HepG2 (cell line): ENCODE results near the gene AGER. TPM values are rescaled to one million over a fixed set of nuclear protein-coding genes. Genes with fewer than 3 reads are reported as not detected.
A peak's percentile ranks its signal among the peaks of the same experiment; 100 is the strongest.

Experiments used
- HDAC1 ChIP-seq: sonication (generic); formaldehyde crosslinking; IDR thresholded peaks from 2 replicates; pipeline ENCODE4 v1.5.1; 2020; ENCODE audit warnings: mild to moderate bottlenecking, missing genetic modification reagents
- HMGA1 ChIP-seq: sonication (generic); formaldehyde crosslinking; conservative IDR thresholded peaks from 2 replicates; pipeline ENCODE4 v1.4.0; 2020; ENCODE audit warnings: missing genetic modification reagents
- RNF2 ChIP-seq: fragments of 450-650 bp; conservative IDR thresholded peaks from 2 replicates; pipeline ENCODE4 v1.6.1; 2016; ENCODE audit warnings: low read depth
- TAF1 ChIP-seq: sonication (generic); formaldehyde crosslinking; IDR thresholded peaks from 2 replicates; pipeline ENCODE4 v1.4.0; 2020; ENCODE audit warnings: missing genetic modification reagents
- TARDBP ChIP-seq: sonication (generic); formaldehyde crosslinking; IDR thresholded peaks from 2 replicates; pipeline ENCODE4 v1.8.0; 2022; ENCODE audit warnings: mild to moderate bottlenecking, missing genetic modification reagents
- TFDP1 ChIP-seq: IDR thresholded peaks from 2 replicates; pipeline ENCODE4 v1.6.1; 2016; ENCODE audit warnings: missing compliant biosample characterization, missing genetic modification reagents, borderline replicate concordance
- ZC3H13 ChIP-seq: sonication (generic); formaldehyde crosslinking; IDR thresholded peaks from 2 replicates; pipeline ENCODE4 v1.8.1; 2023; ENCODE audit warnings: mild to moderate bottlenecking, missing genetic modification reagents, moderate library complexity
- ZNF143 ChIP-seq: sonication (generic); formaldehyde crosslinking; IDR thresholded peaks from 2 replicates; pipeline ENCODE4 v1.4.0; 2020; ENCODE audit warnings: missing genetic modification reagents
- ZNF431 ChIP-seq: sonication (generic); formaldehyde crosslinking; IDR thresholded peaks from 2 replicates; pipeline ENCODE4 v1.9.0; 2022; ENCODE audit warnings: missing genetic modification reagents, low read depth, mild to moderate bottlenecking, borderline replicate concordance
- ZNF605 ChIP-seq: sonication (generic); formaldehyde crosslinking; IDR thresholded peaks from 2 replicates; pipeline ENCODE4 v1.8.0; 2022; ENCODE audit warnings: mild to moderate bottlenecking, missing genetic modification reagents
- ZNF639 ChIP-seq: conservative IDR thresholded peaks from 2 replicates; pipeline ENCODE4 v1.6.1; 2018; ENCODE audit warnings: missing genetic modification reagents
- ZNF691 ChIP-seq: sonication (generic); formaldehyde crosslinking; IDR thresholded peaks from 2 replicates; pipeline ENCODE4 v1.4.0; 2020; ENCODE audit warnings: missing genetic modification reagents, low read depth, mild to moderate bottlenecking, borderline replicate concordance
- ZNF747 ChIP-seq: sonication (generic); formaldehyde crosslinking; IDR thresholded peaks from 2 replicates; pipeline ENCODE4 v1.8.1; 2023; ENCODE audit warnings: missing genetic modification reagents, mild to moderate bottlenecking, borderline replicate concordance
- ZNF891 ChIP-seq: sonication (generic); formaldehyde crosslinking; IDR thresholded peaks from 2 replicates; pipeline ENCODE4 v1.5.0; 2020; ENCODE audit warnings: mild to moderate bottlenecking, missing genetic modification reagents
- polyA plus RNA-seq, 8 experiments: library from polyadenylated mRNA; depleted of rRNA in 3 of 8; stranded (reverse) in 7 of 8; unstranded in 1 of 8; fragments of >200 nt; fragmentation: Illumina TruSeq in 4 of 8; extraction: Trizol in 4 of 8; gene quantifications; 2 replicates each; pipeline versions ENCODE4 v1.2.1 to v1.2.3, GENCODE V29; 2011 to 2016; ENCODE audit warnings: low read depth in 4 of 8, missing spikeins in 1 of 8, mixed read lengths in 1 of 8; ENCODE audit not compliant: insufficient read depth in 1 of 8
- total RNA-seq, 5 experiments: library from RNA; depleted of rRNA; stranded (reverse); fragments of >200 nt; fragmentation: Illumina TruSeq; extraction: Trizol; gene quantifications; 2 replicates each; pipeline ENCODE4 v1.2.3, GENCODE V29; 2016; ENCODE audit warnings: low read depth in 1 of 5
- TF ChIP-seq, protein P1 (sequence below): sonication (generic); formaldehyde crosslinking; IDR thresholded peaks from 2 replicates; pipeline ENCODE4 v1.5.0; 2020; ENCODE audit warnings: mild to moderate bottlenecking, missing genetic modification reagents, moderate library complexity
- TF ChIP-seq, protein P2 (sequence below): sonication (generic); formaldehyde crosslinking; IDR thresholded peaks from 2 replicates; pipeline ENCODE4 v1.4.0; 2020; ENCODE audit warnings: missing genetic modification reagents
- TF ChIP-seq, protein P3 (sequence below): sonication (generic); formaldehyde crosslinking; IDR thresholded peaks from 2 replicates; pipeline ENCODE4 v1.5.0; 2020; ENCODE audit warnings: missing genetic modification reagents

AGER gene
- total and polyA plus RNA-seq, 2 of the 13 experiments (the other 11 are each of a cell fraction or from before 2014, with no cell fraction given) = 1.9 to 5.1 TPM

GRCh38 chr6:32177788-32178546, 6.1 kb downstream of the AGER start, which contains the start of gene RNF5 (continued):
- TF ChIP-seq ZNF431 (CRISPR knock-in tag) (no peak), ZNF747 (peak; percentile 65; the same call in 1 of the 2 replicates), TAF1 (CRISPR knock-in tag) (no peak), RNF2 (peak; percentile 58), TFDP1 (CRISPR knock-in tag) (peak; percentile 25; the same call in 1 of the 2 replicates), ZNF605 (peak; percentile 41; the same call in 1 of the 2 replicates), ZNF891 (no peak), TARDBP (no peak; the same call in 1 of the 2 replicates), ZNF691 (no peak), ZNF639 (CRISPR knock-in tag) (no peak; the same call in 1 of the 2 replicates), ZNF143 (CRISPR knock-in tag) (no peak), HMGA1 (no peak), HDAC1 (peak; percentile 66), ZC3H13 (CRISPR knock-in tag) (no peak)
- TF ChIP-seq, protein P1, sequence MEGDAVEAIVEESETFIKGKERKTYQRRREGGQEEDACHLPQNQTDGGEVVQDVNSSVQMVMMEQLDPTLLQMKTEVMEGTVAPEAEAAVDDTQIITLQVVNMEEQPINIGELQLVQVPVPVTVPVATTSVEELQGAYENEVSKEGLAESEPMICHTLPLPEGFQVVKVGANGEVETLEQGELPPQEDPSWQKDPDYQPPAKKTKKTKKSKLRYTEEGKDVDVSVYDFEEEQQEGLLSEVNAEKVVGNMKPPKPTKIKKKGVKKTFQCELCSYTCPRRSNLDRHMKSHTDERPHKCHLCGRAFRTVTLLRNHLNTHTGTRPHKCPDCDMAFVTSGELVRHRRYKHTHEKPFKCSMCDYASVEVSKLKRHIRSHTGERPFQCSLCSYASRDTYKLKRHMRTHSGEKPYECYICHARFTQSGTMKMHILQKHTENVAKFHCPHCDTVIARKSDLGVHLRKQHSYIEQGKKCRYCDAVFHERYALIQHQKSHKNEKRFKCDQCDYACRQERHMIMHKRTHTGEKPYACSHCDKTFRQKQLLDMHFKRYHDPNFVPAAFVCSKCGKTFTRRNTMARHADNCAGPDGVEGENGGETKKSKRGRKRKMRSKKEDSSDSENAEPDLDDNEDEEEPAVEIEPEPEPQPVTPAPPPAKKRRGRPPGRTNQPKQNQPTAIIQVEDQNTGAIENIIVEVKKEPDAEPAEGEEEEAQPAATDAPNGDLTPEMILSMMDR (CRISPR knock-in tag) = no peak
- TF ChIP-seq, protein P2, sequence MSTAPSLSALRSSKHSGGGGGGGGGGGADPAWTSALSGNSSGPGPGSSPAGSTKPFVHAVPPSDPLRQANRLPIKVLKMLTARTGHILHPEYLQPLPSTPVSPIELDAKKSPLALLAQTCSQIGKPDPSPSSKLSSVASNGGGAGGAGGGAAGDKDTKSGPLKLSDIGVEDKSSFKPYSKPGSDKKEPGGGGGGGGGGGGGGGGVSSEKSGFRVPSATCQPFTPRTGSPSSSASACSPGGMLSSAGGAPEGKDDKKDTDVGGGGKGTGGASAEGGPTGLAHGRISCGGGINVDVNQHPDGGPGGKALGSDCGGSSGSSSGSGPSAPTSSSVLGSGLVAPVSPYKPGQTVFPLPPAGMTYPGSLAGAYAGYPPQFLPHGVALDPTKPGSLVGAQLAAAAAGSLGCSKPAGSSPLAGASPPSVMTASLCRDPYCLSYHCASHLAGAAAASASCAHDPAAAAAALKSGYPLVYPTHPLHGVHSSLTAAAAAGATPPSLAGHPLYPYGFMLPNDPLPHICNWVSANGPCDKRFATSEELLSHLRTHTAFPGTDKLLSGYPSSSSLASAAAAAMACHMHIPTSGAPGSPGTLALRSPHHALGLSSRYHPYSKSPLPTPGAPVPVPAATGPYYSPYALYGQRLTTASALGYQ = no peak
- TF ChIP-seq, protein P3, sequence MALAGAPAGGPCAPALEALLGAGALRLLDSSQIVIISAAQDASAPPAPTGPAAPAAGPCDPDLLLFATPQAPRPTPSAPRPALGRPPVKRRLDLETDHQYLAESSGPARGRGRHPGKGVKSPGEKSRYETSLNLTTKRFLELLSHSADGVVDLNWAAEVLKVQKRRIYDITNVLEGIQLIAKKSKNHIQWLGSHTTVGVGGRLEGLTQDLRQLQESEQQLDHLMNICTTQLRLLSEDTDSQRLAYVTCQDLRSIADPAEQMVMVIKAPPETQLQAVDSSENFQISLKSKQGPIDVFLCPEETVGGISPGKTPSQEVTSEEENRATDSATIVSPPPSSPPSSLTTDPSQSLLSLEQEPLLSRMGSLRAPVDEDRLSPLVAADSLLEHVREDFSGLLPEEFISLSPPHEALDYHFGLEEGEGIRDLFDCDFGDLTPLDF = peak; percentile 34; the same call in 1 of the 2 replicates
